ENCODE results near the gene NXPH3. TPM values are rescaled to one million over a fixed set of nuclear protein-coding genes. Genes with fewer than 3 reads are reported as not detected.

The NXPH3 gene
- total RNA-seq, 1 donor from 2014 or later = 0.79 TPM

DNA sequence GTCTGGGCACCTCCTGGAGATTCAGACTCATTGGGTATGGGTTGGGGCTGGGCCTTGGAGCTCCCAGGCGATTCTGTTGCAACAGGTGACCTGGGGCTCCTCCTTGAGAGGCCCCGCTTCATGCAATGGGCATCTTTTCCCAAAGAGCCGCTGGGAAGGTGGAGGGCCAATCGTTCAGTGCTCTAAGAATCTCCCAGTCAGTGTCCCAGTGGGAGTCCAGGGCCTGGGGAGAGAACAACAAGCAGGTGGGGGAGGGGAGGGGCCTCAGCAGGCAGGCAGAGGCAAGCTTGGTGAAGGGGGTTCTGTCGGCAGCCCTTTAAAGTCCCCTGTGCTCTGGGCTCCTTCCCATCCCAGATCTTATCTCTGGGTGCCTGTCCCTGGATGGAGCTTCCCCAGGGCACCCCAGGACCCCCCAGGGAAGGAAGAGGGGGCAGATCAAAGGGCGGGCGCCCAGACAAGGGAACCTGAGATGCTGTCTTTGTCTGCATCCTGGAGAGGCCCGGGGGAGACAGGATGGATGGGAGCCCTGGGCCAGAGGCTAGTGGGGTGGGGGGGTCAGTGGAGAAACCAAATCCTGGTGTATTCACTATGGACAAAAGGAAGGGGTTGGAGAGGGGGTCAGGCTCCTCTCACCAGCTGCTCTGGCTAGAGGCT, 30.5 kb upstream of the NXPH3 start:
- H3K27ac Mint-ChIP-seq (ENCODE audit: unreplicated experiment) = no peak overlapping the region
- DNase-seq (ENCODE audit: low read depth, low spot score) = no peak
- no peaks in the 10 kb centered on the region for H3K36me3 Mint-ChIP-seq (ENCODE audit: low read depth)
- H3K27me3 Mint-ChIP-seq (ENCODE audit: low read depth) = no peaks in the 10 kb centered on the region
- H3K9me3 Mint-ChIP-seq = no peaks in the 10 kb centered on the region
- peaks cover 34% of the 10 kb centered on the region for H3K4me1 Mint-ChIP-seq
- no peak overlapping the region for H3K4me3 Mint-ChIP-seq
- TF ChIP-seq, protein P1, sequence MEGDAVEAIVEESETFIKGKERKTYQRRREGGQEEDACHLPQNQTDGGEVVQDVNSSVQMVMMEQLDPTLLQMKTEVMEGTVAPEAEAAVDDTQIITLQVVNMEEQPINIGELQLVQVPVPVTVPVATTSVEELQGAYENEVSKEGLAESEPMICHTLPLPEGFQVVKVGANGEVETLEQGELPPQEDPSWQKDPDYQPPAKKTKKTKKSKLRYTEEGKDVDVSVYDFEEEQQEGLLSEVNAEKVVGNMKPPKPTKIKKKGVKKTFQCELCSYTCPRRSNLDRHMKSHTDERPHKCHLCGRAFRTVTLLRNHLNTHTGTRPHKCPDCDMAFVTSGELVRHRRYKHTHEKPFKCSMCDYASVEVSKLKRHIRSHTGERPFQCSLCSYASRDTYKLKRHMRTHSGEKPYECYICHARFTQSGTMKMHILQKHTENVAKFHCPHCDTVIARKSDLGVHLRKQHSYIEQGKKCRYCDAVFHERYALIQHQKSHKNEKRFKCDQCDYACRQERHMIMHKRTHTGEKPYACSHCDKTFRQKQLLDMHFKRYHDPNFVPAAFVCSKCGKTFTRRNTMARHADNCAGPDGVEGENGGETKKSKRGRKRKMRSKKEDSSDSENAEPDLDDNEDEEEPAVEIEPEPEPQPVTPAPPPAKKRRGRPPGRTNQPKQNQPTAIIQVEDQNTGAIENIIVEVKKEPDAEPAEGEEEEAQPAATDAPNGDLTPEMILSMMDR (conservative IDR thresholded peaks at IDR 0.05) = no peak

DNA sequence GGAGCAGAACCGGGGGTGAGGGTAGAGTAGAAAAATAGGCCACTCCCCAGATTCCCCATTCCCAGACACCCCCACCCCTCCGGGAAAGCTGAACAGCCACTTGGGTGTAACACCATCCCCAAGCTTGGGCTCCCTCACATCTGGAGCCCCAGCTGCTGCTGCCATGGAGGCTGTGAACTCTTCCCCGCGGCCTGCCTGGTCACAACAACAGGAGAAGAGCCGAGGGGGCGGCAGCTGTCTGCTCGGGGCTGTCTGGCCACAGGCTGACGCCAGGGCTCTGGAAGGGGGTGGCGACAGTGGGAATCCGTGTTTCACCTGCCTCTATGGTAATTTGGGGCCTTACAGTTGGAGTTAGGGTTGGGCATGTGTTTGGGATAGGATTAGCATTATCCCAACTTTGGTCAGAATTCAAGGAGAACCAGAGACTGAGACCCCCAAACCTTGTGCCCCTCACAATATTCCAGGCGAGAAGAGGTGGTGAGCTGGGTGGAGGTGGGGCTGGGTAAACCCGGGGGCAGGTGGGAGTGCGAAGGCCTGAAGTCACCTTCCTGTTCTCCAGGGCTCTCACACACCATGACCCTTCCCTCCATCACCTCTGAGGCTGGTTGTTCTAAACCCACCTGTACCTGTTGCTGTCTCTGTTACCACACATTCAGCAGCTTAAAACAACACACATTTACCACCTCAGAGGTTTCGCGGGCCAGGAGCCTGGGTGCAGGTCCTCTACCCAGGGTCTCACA, 29.7 kb upstream of the NXPH3 start:
- Mint-ChIP-seq H3K4me1 (peaks cover 34% of the 10 kb centered on the region), H3K27ac (ENCODE audit: unreplicated experiment) (no peak overlapping the region), H3K4me3 (no peak overlapping the region), H3K9me3 (no peaks in the 10 kb centered on the region), H3K27me3 (ENCODE audit: low read depth) (no peaks in the 10 kb centered on the region), H3K36me3 (ENCODE audit: low read depth) (no peaks in the 10 kb centered on the region)
- TF ChIP-seq, protein P1 (conservative IDR thresholded peaks at IDR 0.05) = no peak
- DNase-seq (ENCODE audit: low read depth, low spot score) = no peak

DNA sequence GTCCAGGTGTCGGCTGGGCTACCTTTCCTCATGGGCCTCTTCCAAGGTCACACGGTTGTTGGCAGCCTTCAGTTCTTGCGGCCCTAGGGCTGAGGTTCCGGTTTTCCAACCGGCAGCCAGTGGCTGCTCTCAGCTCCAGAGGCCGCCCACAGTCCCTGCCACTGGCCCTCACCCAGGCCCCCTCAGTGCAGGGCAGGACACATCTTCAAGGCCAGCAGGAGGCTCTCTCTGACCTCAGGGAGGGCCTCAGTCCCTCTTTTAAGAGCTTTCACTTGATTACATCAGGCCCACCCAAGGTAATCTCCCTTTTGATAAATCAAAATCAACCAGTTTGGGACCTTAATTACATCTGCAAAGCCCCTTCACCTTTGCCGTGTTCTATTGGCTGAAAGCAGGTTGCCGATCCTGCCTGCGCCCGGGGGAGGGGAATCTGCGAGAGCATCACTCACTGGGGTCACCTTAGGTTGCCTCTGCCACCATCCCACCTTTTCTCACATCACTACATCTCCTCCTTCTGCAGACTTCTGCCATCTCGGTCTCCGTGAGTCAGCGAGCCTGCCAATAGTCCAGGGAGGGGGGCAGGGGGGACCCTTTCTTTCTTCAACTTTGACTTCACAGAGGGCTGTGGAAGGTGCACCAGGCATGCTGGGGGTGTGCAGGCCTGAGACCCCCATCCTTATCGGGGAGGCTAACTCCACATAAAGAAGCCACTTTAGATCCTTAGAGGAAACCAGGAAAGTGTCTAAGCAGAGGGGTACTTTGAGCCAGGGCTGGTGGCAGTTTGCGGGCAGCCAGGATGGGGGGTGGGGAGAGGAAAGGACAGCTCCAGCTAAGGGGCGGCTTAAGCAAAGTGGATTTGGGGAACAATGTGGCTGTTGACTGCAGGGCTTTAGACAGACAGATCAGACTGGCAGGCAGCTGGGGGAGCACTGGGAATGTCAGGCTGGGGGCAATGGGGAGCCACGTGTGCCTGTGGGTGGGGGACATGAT, 28.8 kb upstream of the NXPH3 start:
- H3K4me3 Mint-ChIP-seq = no peak overlapping the region
- DNase-seq (ENCODE audit: low read depth, low spot score) = no peak
- H3K27ac Mint-ChIP-seq (ENCODE audit: unreplicated experiment) = peak overlapping the region; percentile 53
- peaks cover 34% of the 10 kb centered on the region for H3K4me1 Mint-ChIP-seq
- no peaks in the 10 kb centered on the region for H3K27me3 Mint-ChIP-seq (ENCODE audit: low read depth)
- TF ChIP-seq, protein P1 (conservative IDR thresholded peaks at IDR 0.05) = no peak
- no peaks in the 10 kb centered on the region for H3K36me3 Mint-ChIP-seq (ENCODE audit: low read depth)
- no peaks in the 10 kb centered on the region for H3K9me3 Mint-ChIP-seq

DNA sequence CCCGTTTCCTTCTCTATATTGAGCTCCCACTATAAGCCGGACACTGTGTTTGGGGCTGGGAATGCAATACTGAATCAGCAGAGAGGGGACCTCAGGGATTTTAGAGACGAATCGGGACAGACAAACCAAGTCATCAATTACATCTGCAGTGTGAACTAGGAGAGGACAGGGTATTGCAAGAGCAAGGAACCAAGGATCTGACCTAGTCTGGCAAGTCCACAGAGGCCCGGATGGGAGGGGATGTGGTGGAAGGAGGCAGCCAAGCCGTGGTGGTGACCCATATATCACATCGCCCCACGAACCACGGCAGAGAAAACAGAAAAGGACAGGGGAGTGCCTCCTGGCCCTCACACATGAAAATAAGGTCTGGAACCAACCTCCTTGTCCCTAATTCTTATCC, 28.1 kb upstream of the NXPH3 start:
- DNase-seq (ENCODE audit: low read depth, low spot score) = no peak
- peaks cover 34% of the 10 kb centered on the region for H3K4me1 Mint-ChIP-seq

DNA sequence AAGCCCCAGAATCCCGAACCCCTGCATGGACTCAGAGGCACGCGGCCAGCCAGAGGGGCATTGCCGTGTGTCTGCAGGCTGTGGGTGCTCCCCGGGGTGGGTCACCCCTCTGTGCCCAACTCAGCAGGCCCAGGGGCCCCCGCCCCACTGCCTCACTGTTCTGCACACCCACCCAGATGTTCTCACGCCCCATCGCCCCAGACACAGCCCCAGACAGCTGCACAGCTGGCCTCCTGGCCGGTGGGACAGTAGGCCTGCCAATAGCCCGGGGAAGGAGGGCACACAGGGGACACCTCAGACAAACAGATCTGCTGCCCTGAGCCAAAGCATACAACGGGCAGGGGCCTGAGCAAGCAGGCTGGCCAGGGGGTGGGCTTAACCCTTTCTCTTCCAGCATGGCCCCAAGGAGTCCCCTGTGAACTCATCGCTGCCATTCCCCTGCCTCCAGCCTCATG, 27.6 kb upstream of the NXPH3 start:
- no peak overlapping the region for H3K4me3 Mint-ChIP-seq
- no peak for DNase-seq (ENCODE audit: low read depth, low spot score)
- H3K27me3 Mint-ChIP-seq (ENCODE audit: low read depth) = no peaks in the 10 kb centered on the region
- H3K36me3 Mint-ChIP-seq (ENCODE audit: low read depth) = no peaks in the 10 kb centered on the region
- peak overlapping the region; percentile 27 for H3K27ac Mint-ChIP-seq (ENCODE audit: unreplicated experiment)
- TF ChIP-seq, protein P1 (conservative IDR thresholded peaks at IDR 0.05) = no peak
- no peaks in the 10 kb centered on the region for H3K9me3 Mint-ChIP-seq
- H3K4me1 Mint-ChIP-seq = peaks cover 34% of the 10 kb centered on the region

More for the DNA sequence above, 28.1 kb upstream of the NXPH3 start:
- H3K27ac Mint-ChIP-seq (ENCODE audit: unreplicated experiment) = peak overlapping the region; percentile 53
- TF ChIP-seq, protein P1 (conservative IDR thresholded peaks at IDR 0.05) = no peak
- no peaks in the 10 kb centered on the region for H3K27me3 Mint-ChIP-seq (ENCODE audit: low read depth)
- H3K4me3 Mint-ChIP-seq = no peak overlapping the region
- no peaks in the 10 kb centered on the region for H3K9me3 Mint-ChIP-seq
- no peaks in the 10 kb centered on the region for H3K36me3 Mint-ChIP-seq (ENCODE audit: low read depth)
